Measurements from ENCODE around the gene SP140.
"Not testable (repeated sequence)": the region's sequence is repeated elsewhere in the genome, so short reads cannot be mapped to it uniquely, and the experiment has no call there.

Gene SP140

GRCh38 chr2:230227216-230227615 is 1.7 kb downstream of the SP140 start:
- no peak for DNase-seq

DNA sequence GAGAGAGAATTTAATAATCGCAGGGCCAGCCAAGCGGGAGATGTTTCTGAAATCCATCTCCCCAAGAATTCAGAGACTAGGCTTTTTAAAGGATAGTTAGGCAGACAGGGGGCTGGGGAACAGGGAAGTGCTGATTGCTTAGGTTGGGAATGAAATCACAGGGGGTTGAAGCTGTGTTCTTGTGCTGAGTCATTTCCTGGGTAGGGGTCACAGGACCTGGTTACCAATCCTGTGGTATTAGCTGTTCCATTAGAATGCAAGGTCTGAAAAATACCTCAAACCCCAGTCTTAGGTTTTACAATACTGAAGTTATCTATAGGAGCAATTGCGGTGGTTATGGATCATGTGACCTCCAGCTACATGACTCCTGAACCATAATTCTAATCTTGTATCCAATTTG is 4.6 kb downstream of the SP140 start:
- DNase-seq, result no peak

DNA sequence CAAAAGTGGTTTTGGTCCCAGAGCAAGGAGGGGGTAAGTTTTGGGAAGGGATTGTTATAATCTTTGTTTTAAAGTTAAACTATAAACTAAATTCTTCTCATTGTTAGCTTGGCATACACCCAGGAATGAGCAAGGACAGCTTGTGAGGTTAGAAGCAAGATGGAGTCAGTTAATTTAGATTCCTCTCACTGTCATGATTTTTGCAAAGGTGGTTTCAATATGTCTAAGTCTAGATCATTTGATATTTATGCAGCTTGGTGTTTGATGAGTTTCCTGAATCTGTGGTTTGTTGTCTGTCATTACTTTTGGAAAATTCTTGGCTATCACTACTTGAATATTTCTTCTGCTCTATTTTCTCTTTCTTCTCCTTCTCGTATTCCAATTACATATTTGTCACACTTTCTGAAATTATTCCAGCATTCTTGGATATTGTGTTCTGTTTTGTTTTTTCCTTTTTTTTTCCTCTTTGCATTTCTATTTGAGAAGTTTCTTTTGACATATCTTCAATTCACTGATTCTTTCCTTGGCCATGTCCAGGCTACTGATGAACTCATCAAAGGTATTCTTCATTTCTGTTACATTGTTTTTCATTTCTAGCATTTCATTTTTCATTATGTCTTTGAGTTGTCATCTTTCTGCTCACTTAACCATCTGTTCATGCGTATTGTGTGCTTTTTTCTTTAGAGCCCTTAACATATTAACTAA is 5.1 kb downstream of the SP140 start:
- DNase-seq, result no peak

- no peak for DNase-seq
Measured at GRCh38 chr2:230231251-230231650, 5.7 kb downstream of the SP140 start.

- no peak for DNase-seq
Measured at GRCh38 chr2:230234122-230234722, 8.7 kb downstream of the SP140 start.

- no peak for DNase-seq
Measured at GRCh38 chr2:230234845-230235244, 9.3 kb downstream of the SP140 start.

DNA sequence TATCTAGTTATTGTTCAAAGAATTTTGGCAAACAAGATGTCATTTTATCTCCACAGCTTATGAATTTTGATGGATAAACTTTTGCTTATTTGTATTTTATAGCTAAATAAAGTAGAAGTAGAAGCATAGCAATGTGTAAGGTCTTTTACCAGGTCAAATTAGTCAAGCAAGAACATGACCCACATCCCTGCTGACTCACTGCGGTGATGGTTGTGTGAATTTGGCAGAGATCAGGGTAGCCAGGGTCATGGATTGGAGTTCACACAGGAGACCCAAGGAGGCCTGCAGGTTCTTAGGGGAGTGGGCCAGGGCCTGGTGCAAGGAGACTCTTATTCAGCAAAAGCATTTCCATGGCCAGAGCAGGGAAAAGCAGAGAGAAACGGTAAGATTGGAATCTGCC is 18.7 kb downstream of the SP140 start:
- no peak for DNase-seq

- no peak for DNase-seq
Measured at GRCh38 chr2:230246206-230246605, 20.7 kb downstream of the SP140 start.

DNA sequence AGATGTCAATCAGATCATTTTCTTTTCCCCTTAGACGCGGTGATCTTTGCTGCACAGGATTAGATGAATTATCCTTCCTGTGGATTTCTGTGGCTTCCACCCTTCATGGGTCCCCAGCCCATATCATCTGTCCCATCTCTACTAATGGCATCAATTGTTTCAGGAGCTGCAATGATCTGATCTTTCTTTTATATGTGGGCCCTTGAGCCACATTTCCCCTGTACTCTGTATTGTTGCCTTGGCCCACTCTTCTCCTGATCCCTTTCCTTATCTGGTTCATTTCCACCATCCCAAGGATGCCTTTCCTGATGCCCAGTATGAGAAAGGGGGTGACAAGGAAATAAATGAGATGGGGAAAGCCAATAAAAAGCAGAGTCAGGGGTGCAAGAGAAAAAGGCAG is 24.7 kb downstream of the SP140 start:
- no peak for DNase-seq

DNA sequence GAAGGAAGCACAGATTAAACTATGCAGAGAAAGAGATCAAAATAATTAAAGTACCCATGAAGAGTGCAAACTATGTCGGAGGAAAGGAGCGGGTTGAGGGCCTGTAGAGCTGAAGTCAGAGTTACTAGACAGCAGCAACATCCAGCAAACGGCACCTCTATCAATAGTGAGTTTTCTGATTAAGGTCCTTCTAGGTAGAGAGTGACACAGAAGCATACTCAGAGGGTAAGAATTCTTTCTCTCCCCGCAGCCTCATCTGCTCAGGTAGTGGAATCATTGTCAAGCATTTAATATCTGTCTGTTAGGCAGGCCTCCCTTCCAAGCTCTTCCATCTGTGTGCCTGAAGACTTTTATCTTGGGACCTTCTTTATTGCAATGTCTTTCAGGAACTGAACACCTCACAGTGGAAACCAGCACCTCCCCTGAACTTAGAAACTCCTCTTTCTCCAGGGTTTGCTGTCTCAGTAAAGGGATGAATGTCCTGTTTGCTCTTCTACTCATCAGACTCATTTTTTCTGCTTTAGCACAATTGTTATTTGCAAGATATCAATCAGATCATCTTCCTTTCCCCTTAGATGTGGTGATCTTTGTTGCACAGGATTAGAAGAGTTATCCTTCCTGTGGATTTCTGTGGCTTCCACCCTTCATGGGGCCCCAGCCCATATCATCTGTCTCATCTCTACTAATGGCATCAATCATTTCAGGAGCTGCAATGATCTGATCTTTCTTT is 28.8 kb downstream of the SP140 start:
- DNase-seq, result no peak

GRCh38 chr2:230256733-230257332 is 31.3 kb downstream of the SP140 start:
- no peak for DNase-seq

DNA sequence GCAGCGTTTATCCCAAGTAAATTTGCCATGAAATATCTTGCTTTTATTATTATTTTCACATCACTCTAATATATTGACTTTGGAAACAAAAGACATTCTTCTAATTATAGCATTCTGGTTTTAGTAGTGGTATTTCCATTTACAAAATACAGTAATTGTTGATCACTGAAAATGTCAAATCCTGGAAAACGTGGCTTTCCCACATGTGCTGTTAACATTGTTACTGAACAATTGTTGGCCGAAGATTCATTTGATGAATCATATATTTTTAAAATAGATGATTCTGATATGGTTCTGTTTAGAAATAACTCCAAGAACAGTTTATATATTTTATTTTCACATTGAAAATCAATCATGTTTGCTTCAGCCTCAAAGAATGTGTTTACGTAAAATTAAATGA is 32.9 kb downstream of the SP140 start:
- no peak for DNase-seq

GRCh38 chr2:230262246-230262645 is 36.7 kb downstream of the SP140 start:
- DNase-seq, result no peak

- DNase-seq, result peak; percentile 0
Measured at GRCh38 chr2:230264945-230265344, 39.4 kb downstream of the SP140 start.

DNA sequence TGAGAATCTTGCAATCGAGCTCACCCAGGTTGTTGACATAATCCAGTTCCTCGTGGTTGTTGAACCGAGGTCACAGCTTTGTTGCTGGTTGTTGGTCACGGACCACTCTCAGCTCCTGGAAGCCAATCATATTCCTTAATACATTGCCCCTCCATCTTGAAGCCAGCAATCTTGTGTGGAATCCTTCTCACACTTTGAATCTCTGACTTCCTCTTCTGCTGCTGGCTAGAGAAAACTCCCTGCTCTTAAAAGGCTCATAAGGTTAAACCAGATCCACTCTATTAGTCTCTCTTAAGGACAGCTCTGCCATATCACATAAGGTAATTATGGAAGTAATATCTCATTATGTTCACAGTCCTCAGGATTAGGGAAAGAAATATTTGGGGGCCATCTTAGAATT is 41.1 kb downstream of the SP140 start:
- no peak for DNase-seq

DNA sequence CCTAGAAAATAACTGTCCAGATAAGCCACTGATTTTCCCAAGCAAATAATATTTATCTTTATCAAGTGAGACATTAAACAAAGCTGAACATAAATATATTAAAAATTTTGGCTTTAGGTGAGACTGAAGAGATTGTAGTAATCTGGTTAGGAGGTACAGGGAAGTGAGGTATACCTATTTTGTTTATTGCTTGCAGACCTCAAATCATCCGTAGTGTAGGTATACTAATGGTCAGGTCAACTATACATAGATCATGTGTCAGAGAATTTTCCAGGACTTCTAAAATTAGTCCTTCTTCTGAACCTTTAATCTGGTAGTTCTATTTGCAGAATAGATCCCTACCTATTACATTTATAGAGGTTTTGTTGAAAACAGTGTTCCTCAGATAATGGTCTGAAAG is 41.5 kb downstream of the SP140 start:
- DNase-seq, result no peak

DNA sequence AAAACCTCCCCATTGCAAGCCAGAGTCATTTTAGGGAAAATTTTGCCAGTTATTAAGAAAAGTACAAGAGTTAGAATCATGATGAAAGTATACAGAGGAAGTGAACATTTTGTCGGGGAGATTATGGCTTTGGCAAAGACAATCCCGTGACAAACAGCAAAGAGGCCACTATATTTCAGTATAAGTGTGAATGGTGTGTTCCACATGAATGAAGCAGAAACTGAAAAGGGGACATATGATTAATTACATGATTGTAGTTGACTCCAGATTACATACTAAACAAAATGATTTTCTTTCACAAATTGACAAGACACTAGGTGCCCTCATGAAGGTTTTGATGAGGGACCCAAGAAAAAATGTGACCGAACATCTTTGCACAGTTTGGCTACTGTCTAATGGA is 42.0 kb downstream of the SP140 start:
- DNase-seq, result no peak

DNA sequence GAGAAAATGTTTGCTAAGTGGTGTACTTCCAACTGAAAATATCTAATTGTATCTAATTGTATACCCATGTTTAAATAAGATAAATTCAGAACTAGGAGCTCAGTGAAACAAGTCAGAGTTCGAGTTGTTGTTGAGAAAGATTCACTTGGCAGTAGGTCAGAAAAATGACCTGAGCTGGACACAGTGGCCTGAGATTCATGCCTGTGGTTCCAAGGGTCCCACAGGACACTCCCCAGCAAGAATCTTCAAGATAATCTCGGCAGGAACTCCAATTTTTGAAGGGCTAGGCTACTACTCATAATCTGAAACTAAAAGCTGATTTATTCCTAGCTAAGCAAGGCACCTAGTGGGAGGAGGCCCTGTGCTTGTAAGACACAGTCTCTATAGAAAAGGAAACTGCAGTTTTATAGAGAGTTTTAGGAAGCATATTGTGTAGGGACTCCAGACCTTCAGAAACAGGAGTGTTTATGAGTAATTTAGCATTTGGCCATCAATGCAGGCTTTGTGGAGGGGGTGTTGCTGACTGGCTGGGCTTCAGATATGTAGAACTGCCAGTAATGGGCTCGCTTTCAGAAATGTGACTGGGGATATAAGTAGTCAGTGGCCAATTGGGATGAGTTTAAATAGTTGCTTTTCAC is 43.2 kb downstream of the SP140 start:
- DNase-seq, result no peak

DNA sequence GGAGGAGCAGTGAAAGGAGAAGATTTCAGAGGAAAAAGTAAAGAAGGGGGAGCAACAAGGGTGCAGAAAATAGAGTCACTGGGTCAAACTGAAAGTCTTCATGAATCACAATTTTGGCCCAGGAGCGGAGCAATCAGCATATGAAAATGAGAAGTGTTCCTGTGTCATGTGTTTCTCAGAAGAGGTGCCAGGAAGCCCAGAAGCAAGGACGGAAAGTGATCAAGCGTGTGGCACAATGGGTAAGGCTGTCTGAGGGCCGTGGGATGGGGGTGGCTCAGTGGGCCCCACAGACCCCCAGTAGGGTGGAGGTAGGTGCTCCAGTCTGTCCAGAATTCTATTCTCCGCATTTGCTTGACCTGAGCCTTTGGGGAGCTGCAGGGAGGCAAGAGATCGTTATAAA is 44.2 kb downstream of the SP140 start:
- no peak for DNase-seq

GRCh38 chr2:230282936-230283335 is 57.4 kb downstream of the SP140 start:
- DNase-seq, result no peak

- no peak for DNase-seq
Measured at GRCh38 chr2:230286048-230286447, 60.5 kb downstream of the SP140 start.

DNA sequence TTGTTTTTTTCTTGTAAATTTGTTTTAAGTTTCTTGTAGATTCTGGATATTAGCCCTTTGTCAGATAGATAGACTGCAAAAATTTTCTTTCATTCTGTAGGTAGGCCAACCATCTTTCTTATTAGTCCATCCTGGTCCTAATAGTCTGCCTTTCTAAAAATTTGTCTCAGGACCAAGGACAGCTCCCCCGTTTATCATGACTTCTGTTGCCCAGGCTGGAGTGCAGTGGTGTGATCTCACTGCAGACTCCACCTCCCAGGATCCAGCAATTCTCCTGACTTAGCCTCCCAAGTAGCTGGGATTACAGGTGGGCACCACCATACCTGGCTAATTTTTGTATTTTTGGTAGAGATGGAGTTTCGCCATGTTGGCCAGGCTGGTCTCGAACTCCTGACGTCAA is 63.8 kb downstream of the SP140 start:
- not testable (repeated sequence) for DNase-seq

GRCh38 chr2:230295192-230295591 is 69.7 kb downstream of the SP140 start:
- DNase-seq, result no peak

All from NCI-H2171 treated with DMSO at 0.1 percent for 48 hours (cell line).